ENCODE measurements around the gene ALDH1A1.

The ALDH1A1 gene

DNA sequence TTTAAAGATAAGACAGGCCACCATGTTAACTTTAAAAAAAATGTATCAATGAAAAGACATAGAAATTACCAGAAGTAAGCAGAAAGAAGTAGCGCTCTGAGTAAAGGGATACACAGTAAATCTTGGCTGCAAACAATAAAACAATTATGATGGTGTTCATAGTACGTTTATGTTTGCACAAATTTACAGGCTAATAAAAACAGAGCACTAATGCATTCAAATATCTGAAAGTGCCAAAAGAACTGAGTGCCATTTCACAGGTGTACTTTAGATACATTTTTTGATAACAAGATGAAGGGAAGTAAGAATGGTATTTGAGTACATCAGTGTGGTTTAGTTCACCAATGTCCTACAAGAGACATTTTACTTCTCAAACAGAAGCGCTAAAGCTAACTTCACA, 32.9 kb upstream of the ALDH1A1 start:
- no peak overlapping the region for H3K27ac ChIP-seq (ENCODE audit: low read depth, low read length)
- H3K4me3 ChIP-seq (ENCODE audit: low read depth, low read length): no peak overlapping the region
- no peaks in the 10 kb centered on the region for H3K4me1 ChIP-seq (ENCODE audit: control insufficient read depth, insufficient read depth, low read length)
- H3K9ac ChIP-seq (ENCODE audit: low read length): no peak overlapping the region
- H3K36me3 ChIP-seq (ENCODE audit: control insufficient read depth, insufficient read depth, low read length): no peaks in the 10 kb centered on the region
- H3K9me3 ChIP-seq (ENCODE audit: control insufficient read depth, insufficient read depth, low read depth, low read length): no peaks in the 10 kb centered on the region
- H3K27me3 ChIP-seq (ENCODE audit: control insufficient read depth, insufficient read depth, low read length): no peaks in the 10 kb centered on the region

DNA sequence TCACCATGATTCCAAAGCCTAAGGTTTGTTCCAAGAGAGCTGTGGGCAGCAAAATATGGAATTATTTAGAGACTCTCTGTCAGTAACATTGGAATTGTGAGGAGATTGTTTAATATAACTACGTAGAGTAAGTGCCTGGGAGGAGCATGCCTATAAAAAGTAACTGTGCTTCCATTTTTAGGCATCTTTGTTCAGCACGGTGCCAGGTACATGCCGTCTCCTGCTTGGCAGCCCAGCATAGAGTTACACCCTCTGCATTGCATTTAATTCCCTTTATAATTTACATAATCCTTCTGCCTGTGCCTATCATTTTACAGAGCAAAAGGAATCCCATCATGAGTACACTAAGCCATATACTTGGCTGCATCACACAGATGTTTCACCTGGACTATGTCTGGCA, 32.1 kb upstream of the ALDH1A1 start:
- Histone ChIP-seq H3K9me3 (ENCODE audit: control insufficient read depth, insufficient read depth, low read depth, low read length) (no peaks in the 10 kb centered on the region), H3K27ac (ENCODE audit: low read depth, low read length) (no peak overlapping the region), H3K9ac (ENCODE audit: low read length) (no peak overlapping the region), H3K4me3 (ENCODE audit: low read depth, low read length) (no peak overlapping the region), H3K27me3 (ENCODE audit: control insufficient read depth, insufficient read depth, low read length) (no peaks in the 10 kb centered on the region), H3K4me1 (ENCODE audit: control insufficient read depth, insufficient read depth, low read length) (no peaks in the 10 kb centered on the region), H3K36me3 (ENCODE audit: control insufficient read depth, insufficient read depth, low read length) (no peaks in the 10 kb centered on the region)

DNA sequence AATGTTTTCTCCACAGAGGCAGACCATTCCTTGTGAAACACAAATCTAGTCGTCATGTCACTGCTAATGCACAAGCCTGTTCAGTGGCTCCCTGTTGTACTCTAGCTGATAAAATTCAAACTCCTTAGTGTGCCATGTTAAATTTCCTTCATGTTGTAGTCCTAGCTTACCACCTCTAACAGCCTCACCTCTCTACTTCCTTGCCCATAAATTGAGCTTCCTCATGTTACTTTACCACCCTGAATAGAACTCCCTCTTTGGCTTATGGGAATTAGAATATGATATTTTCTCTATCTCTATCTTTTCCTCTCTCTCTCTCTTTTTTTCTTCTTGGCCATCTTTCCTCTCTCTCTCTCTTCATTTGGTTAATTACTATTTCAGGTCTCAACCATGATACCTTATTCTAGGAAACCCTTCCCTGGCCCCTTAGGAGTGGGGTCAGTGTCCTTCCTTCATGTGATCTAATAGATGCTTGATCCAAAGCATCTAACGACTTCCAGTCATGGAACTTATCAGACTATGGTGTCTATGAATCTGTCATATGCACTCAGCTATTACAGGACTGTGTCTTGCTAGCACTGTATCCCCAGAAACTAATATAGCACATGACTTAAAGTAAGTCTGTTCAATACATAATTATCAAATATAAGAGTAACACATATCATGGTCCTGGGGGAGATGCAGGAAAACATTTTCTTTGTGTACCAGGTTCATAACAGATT, 31.5 kb upstream of the ALDH1A1 start:
- Histone ChIP-seq H3K9ac (ENCODE audit: low read length) (no peak overlapping the region), H3K9me3 (ENCODE audit: control insufficient read depth, insufficient read depth, low read depth, low read length) (no peaks in the 10 kb centered on the region), H3K4me1 (ENCODE audit: control insufficient read depth, insufficient read depth, low read length) (peaks cover 2% of the 10 kb centered on the region; the same call in 1 of the 2 replicates), H3K27ac (ENCODE audit: low read depth, low read length) (no peak overlapping the region), H3K27me3 (ENCODE audit: control insufficient read depth, insufficient read depth, low read length) (no peaks in the 10 kb centered on the region), H3K36me3 (ENCODE audit: control insufficient read depth, insufficient read depth, low read length) (no peaks in the 10 kb centered on the region), H3K4me3 (ENCODE audit: low read depth, low read length) (no peak overlapping the region)

DNA sequence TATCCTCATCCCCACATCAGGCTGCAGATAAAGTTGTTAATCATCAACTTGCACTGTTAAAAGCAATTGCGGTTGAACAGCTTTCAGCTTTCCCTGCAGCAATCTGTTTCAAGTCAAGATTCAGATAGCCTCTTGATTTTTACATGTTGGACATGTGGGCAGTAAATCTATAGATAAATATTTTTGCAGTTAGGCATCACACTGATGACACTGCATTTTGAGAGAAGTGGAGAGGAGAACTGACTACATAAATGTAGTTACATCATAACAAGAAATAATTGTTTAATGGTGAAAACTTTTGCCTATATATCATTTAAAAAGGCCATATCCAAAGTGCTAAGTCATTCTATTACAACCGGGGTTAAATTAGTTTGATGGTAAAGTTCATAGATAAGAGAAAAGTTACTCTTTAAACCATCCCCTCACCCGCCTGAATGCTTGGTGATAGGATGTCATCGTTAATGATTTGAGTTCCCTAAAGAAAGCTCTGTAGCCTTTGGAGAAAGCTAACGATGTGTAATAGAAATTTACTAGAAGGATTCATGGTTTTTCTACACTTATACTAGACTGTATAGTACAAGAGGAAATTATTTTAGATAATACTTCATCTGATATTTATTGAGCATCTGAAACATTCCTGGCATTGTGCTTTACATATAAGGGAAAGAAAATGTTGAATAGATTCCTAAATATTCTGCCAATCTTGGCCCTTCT, 30.8 kb upstream of the ALDH1A1 start:
- Histone ChIP-seq H3K4me1 (ENCODE audit: control insufficient read depth, insufficient read depth, low read length) (peaks cover 5% of the 10 kb centered on the region; the same call in 1 of the 2 replicates), H3K27ac (ENCODE audit: low read depth, low read length) (no peak overlapping the region), H3K4me3 (ENCODE audit: low read depth, low read length) (no peak overlapping the region), H3K9ac (ENCODE audit: low read length) (no peak overlapping the region), H3K36me3 (ENCODE audit: control insufficient read depth, insufficient read depth, low read length) (no peaks in the 10 kb centered on the region), H3K27me3 (ENCODE audit: control insufficient read depth, insufficient read depth, low read length) (no peaks in the 10 kb centered on the region), H3K9me3 (ENCODE audit: control insufficient read depth, insufficient read depth, low read depth, low read length) (no peaks in the 10 kb centered on the region)

DNA sequence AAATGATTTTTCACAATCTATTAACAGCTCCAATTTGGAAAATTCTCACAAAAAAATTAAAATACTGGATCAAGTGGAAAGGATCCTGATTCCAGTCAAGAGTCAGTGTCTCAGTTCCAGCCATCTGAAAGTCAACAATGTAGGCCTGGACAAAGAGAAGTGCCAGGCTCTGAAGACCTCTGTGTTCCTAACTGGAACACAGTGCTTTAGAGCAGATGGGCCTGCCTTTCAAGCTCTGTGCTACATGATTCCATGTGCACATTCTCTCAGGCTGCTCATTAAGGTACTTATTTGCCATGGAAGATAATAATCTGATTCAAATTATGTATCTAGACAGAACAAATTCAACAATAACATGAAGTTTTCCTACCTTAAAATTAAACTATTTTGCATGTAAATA, 30.2 kb upstream of the ALDH1A1 start:
- H3K27me3 ChIP-seq (ENCODE audit: control insufficient read depth, insufficient read depth, low read length): no peaks in the 10 kb centered on the region
- no peak overlapping the region for H3K27ac ChIP-seq (ENCODE audit: low read depth, low read length)
- no peak overlapping the region for H3K9ac ChIP-seq (ENCODE audit: low read length)
- peaks cover 5% of the 10 kb centered on the region; the same call in 1 of the 2 replicates for H3K4me1 ChIP-seq (ENCODE audit: control insufficient read depth, insufficient read depth, low read length)
- H3K4me3 ChIP-seq (ENCODE audit: low read depth, low read length): no peak overlapping the region
- no peaks in the 10 kb centered on the region for H3K9me3 ChIP-seq (ENCODE audit: control insufficient read depth, insufficient read depth, low read depth, low read length)
- H3K36me3 ChIP-seq (ENCODE audit: control insufficient read depth, insufficient read depth, low read length): no peaks in the 10 kb centered on the region

DNA sequence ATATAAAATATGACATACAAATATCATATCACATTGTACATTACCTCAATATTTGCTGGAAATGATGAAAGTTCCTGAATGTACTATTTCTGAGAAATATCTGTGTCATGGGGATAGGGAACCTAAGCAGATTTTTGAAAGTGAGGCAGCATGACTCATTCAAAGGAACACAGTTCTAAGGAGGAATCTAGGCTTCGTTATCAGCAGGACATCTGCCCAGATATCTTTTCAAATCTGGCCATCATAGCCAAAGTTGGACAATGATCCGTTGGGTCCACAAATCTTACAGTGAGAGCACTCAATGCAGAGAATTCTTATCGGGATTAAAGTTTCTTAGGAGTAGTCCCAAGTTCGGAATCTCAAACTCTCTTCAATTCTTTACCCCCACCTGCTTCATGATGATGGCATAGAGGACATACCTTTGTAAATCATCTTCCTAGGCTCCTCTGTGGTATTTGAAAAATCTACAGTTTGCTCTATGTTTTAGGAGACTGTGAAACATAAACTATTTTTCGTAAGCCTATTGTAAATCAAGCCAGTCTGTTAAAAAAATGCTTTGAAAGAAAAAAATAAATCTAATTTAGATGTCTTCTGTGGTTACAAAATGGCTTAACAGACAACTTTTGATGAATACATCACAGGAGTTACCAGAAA, 29.4 kb upstream of the ALDH1A1 start:
- peaks cover 5% of the 10 kb centered on the region; the same call in 1 of the 2 replicates for H3K4me1 ChIP-seq (ENCODE audit: control insufficient read depth, insufficient read depth, low read length)
- H3K4me3 ChIP-seq (ENCODE audit: low read depth, low read length): no peak overlapping the region
- no peaks in the 10 kb centered on the region for H3K27me3 ChIP-seq (ENCODE audit: control insufficient read depth, insufficient read depth, low read length)
- H3K9me3 ChIP-seq (ENCODE audit: control insufficient read depth, insufficient read depth, low read depth, low read length): no peaks in the 10 kb centered on the region
- H3K9ac ChIP-seq (ENCODE audit: low read length): no peak overlapping the region
- no peak overlapping the region for H3K27ac ChIP-seq (ENCODE audit: low read depth, low read length)
- no peaks in the 10 kb centered on the region for H3K36me3 ChIP-seq (ENCODE audit: control insufficient read depth, insufficient read depth, low read length)

DNA sequence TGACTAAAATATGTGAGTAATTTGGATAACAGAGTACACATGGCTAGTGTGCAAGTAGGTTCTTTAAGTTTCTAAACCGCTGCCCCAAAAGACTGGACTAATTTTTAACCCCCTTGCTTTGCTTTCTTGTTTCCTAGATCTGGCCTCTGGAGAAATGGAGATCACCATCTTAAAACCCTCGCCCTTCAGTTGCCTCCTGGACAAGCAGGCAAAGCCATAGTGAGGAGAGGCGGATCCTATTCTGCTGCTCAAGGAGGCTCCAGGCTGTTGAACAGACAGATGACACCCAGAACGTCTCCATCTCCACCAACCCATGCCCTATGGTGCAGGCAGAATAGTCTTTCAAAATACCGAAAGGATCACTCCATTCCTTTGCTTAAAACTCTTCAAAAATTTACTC, 28.6 kb upstream of the ALDH1A1 start:
- no peaks in the 10 kb centered on the region for H3K36me3 ChIP-seq (ENCODE audit: control insufficient read depth, insufficient read depth, low read length)
- H3K4me1 ChIP-seq (ENCODE audit: control insufficient read depth, insufficient read depth, low read length): peaks cover 5% of the 10 kb centered on the region; the same call in 1 of the 2 replicates
- H3K4me3 ChIP-seq (ENCODE audit: low read depth, low read length): no peak overlapping the region
- H3K27ac ChIP-seq (ENCODE audit: low read depth, low read length): no peak overlapping the region
- no peaks in the 10 kb centered on the region for H3K9me3 ChIP-seq (ENCODE audit: control insufficient read depth, insufficient read depth, low read depth, low read length)
- H3K9ac ChIP-seq (ENCODE audit: low read length): no peak overlapping the region
- H3K27me3 ChIP-seq (ENCODE audit: control insufficient read depth, insufficient read depth, low read length): no peaks in the 10 kb centered on the region

DNA sequence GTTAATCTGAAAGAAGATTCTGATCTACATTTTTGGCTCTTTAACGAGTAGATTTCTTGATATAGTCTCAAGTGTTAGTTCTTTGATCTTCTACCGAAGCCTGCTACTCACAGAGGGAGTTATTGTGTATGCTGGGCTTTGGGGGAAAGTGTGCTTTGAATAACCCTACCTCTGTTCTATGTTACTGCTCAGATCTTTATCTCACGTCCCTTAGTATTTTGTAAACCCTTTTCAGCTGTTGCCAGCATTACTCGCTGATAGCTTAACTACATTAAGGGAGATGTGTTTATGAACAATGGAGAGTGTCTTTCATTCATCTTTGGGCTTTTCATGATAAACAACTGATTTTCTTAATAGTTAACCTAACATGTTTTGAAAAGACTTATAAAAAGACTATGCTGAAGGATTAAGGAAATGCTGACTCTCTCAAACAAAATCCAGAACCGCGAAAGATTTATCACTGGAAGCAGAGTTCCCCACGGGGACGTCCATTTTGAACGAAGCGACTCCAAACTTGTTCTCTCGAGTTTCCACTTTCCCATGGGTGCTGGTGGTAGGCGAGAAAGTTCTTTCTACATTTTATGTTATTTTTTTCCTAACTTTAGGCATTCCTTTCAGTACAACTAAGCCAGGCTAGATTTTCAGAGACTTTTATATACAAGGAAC, 27.9 kb upstream of the ALDH1A1 start:
- no peaks in the 10 kb centered on the region for H3K27me3 ChIP-seq (ENCODE audit: control insufficient read depth, insufficient read depth, low read length)

DNA sequence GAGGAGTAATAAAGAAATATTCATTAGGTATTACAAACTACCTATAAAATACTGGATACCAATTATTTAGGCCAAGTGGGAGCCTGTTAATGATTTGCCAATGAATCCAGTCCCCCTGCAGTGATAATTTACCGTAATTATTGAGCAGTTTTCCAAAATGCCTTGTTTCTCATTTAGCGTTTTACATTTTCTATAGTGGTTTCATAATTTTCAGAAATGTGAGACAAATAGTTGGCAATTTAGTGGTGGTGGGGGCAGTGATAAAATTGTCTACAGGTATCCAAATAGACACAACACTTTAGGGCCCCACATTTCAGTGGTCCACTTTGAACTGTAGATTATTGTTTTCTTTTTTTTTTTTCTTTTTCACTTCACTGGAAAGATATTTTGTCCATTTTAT, 27.3 kb upstream of the ALDH1A1 start:
- H3K9ac ChIP-seq (ENCODE audit: low read length): no peak overlapping the region
- peaks cover 5% of the 10 kb centered on the region; the same call in 1 of the 2 replicates for H3K4me1 ChIP-seq (ENCODE audit: control insufficient read depth, insufficient read depth, low read length)
- no peak overlapping the region for H3K27ac ChIP-seq (ENCODE audit: low read depth, low read length)

More for the DNA sequence above, 27.9 kb upstream of the ALDH1A1 start:
- Histone ChIP-seq H3K36me3 (ENCODE audit: control insufficient read depth, insufficient read depth, low read length) (no peaks in the 10 kb centered on the region), H3K4me3 (ENCODE audit: low read depth, low read length) (no peak overlapping the region), H3K9me3 (ENCODE audit: control insufficient read depth, insufficient read depth, low read depth, low read length) (no peaks in the 10 kb centered on the region), H3K4me1 (ENCODE audit: control insufficient read depth, insufficient read depth, low read length) (peaks cover 5% of the 10 kb centered on the region; the same call in 1 of the 2 replicates), H3K9ac (ENCODE audit: low read length) (no peak overlapping the region), H3K27ac (ENCODE audit: low read depth, low read length) (no peak overlapping the region)

DNA sequence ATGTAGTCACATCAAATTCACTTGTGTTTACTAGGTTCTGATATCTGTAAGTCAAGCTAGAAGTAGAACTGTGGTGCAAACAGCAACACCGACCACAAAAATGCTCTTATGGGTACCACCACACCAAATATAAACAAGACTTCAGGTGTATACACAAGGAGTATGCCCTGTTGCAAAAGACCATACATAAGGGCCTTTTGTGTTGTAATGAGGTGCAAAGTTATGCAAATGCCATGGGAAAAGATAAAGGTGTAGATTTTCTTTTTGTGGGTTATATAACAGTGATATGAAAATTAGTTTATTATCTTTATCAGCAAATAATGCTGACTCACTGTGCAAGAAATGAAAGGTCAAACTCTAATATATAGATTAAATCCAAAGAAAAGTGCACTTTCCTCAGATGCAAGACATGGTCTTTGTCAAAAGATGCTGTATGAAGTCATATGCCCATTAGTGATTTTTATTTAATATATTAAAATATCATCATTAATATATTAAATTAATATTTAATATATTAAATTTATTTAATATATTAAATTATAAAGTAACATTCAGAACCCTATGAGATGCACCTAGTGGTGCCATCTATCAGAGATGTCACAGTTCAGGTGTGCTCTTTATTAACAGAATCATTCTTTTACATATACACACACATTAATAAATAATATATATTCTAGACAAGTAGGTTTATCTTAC, 26.7 kb upstream of the ALDH1A1 start:
- H3K4me1 ChIP-seq (ENCODE audit: control insufficient read depth, insufficient read depth, low read length): peaks cover 5% of the 10 kb centered on the region; the same call in 1 of the 2 replicates
- no peak overlapping the region for H3K27ac ChIP-seq (ENCODE audit: low read depth, low read length)
- H3K4me3 ChIP-seq (ENCODE audit: low read depth, low read length): no peak overlapping the region
- no peaks in the 10 kb centered on the region for H3K9me3 ChIP-seq (ENCODE audit: control insufficient read depth, insufficient read depth, low read depth, low read length)
- no peaks in the 10 kb centered on the region for H3K27me3 ChIP-seq (ENCODE audit: control insufficient read depth, insufficient read depth, low read length)
- no peaks in the 10 kb centered on the region for H3K36me3 ChIP-seq (ENCODE audit: control insufficient read depth, insufficient read depth, low read length)
- H3K9ac ChIP-seq (ENCODE audit: low read length): no peak overlapping the region

More for the DNA sequence above, 27.3 kb upstream of the ALDH1A1 start:
- Histone ChIP-seq H3K4me3 (ENCODE audit: low read depth, low read length) (no peak overlapping the region), H3K9me3 (ENCODE audit: control insufficient read depth, insufficient read depth, low read depth, low read length) (no peaks in the 10 kb centered on the region), H3K27me3 (ENCODE audit: control insufficient read depth, insufficient read depth, low read length) (no peaks in the 10 kb centered on the region), H3K36me3 (ENCODE audit: control insufficient read depth, insufficient read depth, low read length) (no peaks in the 10 kb centered on the region)
